Heart left ventricle (tissue), 13 donors: ENCODE data around the gene SMIM5.

Source experiments
- CTCF ChIP-seq, 12 donors: fragments of 200-600 bp; sonication (generic) in 4 of 12; IDR thresholded peaks; one replicate each; pipeline versions ENCODE4 v1.5.0 to v1.8.0; 2018 to 2022; ENCODE audit warnings: antibody characterized with exemption in 12 of 12, mild to moderate bottlenecking in 5 of 12
- POLR2A ChIP-seq, 2 donors: fragments of 450-650 bp; IDR thresholded peaks; one replicate each; pipeline ENCODE4 v1.6.1; 2017; ENCODE audit warnings: antibody characterized with exemption in 2 of 2, mild to moderate bottlenecking in 2 of 2, moderate library complexity in 2 of 2
- donor health status: ischemic (EF 13 %, LVEDD 7.1; RV severe dilation, severe dysfunction).
- donor health status: DM: no; HTN: yes; CAD: no.
- donor health status: DM: no; HTN: no; CAD: no.
- donor health status: ischemic (EF 25% LVEDD 6.9; RV normal size, moderate dysfunction).
- donor health status: ischemic (EF 25% LVEDD 5.7; RV mildly dilated, moderate dysfunction).
- donor health status: ischemic (EF 35%, LVEDD 5.7; RV mildly dilated, moderate dysfunction).
- donor health status: nonischemic (EF 11% LVEDD 7.7; RV severe dilation, severe dysfunction).
- donor health status: DM: yes; HTN: yes; CAD: no.
- donor health status: PGD.
- donor health status: ischemic (EF 29% LVEDD 5.4; RV normal size, mild dysfunction).
- donor health status: nonischemic (EF 23%, LVEDD 6.1; RV moderate dilation, normal function).

GRCh38 chr17:75612906-75613626 lies 20.2 kb upstream of the SMIM5 start:
- no peak for TF ChIP-seq CTCF (IDR thresholded peaks at IDR 0.05)
- no peak for TF ChIP-seq POLR2A (IDR thresholded peaks at IDR 0.05)
